Stimulated activated CD8-positive, alpha-beta memory T cell treated with anti-CD3 and anti-CD28 coated beads, Interleukin-15, amount 100 ng/mL, for 24 hours (primary cell): ENCODE data around the gene PCDHA1.

ENCODE experiments used
- DNase-seq: peaks from one replicate; pipeline ENCODE4 v3.0.0-alpha.2; 2020; ENCODE audit warnings: low read depth

Gene PCDHA1

GRCh38 chr5:141042555-141042954, 256.6 kb downstream of the PCDHA1 start:
- no peak for DNase-seq

GRCh38 chr5:141050622-141051520, 264.9 kb downstream of the PCDHA1 start, which contains the start of gene PCDHB1:
TSS of gene PCDHB1 (plus strand) at chr5:141051374. CDS start at chr5:141051471, 97 bp downstream.
- no peak for DNase-seq

GRCh38 chr5:141051521-141051866, 265.6 kb downstream of the PCDHA1 start:
- DNase-seq, result no peak
